ENCODE data around the gene PDE4D. TPM values are rescaled to one million over a fixed set of nuclear protein-coding genes. Genes with fewer than 3 reads are reported as not detected.

Gene PDE4D
- total and polyA plus RNA-seq, 11 donors, result 5.2 to 68.3 (median 42.1) TPM

GRCh38 chr5:59081693-59082092, 811.8 kb downstream of the PDE4D start:
- H3K36me3 ChIP-seq, result no peaks in the 10 kb centered on the region
- 97 to 100% (median 100%) methylated on average over 1 of the region's 1 CpG for WGBS, 4 donors
- H3K9me3 ChIP-seq, result no peaks in the 10 kb centered on the region
- no peak for ATAC-seq
- intact Hi-C loops (cut with DNase I), result no loop called here
- no peaks in the 10 kb centered on the region for H3K27me3 ChIP-seq
- DNase-seq, result no peak
- H3K4me3 ChIP-seq, result no peak overlapping the region
- H3K4me1 ChIP-seq, result peaks cover 0 to 9% (median 0%) of the 10 kb centered on the region in 12 donors
- no peak for TF ChIP-seq POLR2A (IDR thresholded peaks at IDR 0.05)
- TF ChIP-seq, protein P1, sequence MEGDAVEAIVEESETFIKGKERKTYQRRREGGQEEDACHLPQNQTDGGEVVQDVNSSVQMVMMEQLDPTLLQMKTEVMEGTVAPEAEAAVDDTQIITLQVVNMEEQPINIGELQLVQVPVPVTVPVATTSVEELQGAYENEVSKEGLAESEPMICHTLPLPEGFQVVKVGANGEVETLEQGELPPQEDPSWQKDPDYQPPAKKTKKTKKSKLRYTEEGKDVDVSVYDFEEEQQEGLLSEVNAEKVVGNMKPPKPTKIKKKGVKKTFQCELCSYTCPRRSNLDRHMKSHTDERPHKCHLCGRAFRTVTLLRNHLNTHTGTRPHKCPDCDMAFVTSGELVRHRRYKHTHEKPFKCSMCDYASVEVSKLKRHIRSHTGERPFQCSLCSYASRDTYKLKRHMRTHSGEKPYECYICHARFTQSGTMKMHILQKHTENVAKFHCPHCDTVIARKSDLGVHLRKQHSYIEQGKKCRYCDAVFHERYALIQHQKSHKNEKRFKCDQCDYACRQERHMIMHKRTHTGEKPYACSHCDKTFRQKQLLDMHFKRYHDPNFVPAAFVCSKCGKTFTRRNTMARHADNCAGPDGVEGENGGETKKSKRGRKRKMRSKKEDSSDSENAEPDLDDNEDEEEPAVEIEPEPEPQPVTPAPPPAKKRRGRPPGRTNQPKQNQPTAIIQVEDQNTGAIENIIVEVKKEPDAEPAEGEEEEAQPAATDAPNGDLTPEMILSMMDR (IDR thresholded peaks at IDR 0.05), result no peak
- peak overlapping the region in 1 of 12 donors; percentile 28 for H3K27ac ChIP-seq

DNA sequence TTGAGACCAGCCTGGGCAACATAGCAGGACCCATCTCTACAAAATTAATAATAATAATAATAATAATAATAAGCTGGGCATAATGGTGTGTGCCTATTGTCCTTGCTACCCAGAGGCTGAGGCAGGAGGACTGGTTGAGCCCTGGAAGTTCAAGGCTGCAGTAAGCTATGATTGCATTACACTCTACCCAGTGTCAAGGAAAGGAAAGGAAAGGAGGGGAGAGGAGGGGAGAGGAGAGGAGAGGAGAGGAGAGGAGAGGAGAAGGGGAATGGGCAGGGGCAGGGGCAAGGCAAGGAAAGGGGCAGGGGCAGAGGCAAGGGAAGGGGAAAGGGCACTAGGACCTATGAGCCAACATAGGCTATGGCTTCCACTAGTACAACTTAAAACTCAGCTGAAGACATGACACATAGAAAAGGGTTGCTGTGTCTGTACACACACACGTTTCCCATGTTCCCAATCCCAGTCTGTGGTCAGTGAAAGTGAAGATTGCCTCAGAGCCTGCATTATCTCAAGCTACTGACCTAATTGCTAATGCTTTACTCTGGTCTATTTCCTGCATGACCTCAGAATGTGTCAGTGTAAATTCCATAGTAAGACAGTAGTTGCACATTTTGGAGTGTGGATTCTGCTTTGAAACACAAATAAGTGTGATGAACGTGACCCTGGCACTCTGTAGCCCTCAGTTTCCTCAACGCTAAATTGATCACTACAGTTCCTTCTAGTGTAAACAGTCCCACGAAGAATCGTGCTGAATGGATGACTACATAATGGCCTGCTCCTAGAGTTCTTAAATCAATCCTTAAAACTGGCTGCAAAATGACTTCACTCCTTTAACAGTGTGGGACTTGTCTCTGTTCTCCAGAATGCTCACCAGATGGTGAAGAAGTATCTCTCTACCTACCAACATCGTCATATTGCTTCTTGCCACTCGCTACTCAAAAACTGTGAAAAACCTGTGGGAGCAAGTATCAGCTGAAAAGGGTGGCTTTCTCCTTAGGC, 813.6 kb downstream of the PDE4D start:
- intact Hi-C loops (cut with DNase I), result no loop called here
- ATAC-seq (peak; percentile 78 to 99 (median 94)), DNase-seq (peak in 1 of 5 donors; percentile 34)
- H3K4me1 ChIP-seq, result peaks cover 0 to 9% (median 0%) of the 10 kb centered on the region in 12 donors
- H3K27me3 ChIP-seq, result no peaks in the 10 kb centered on the region
- no peaks in the 10 kb centered on the region for H3K36me3 ChIP-seq
- no peak overlapping the region for H3K4me3 ChIP-seq
- WGBS, 4 donors, result 53 to 66% (median 57%) methylated on average over 7 of the region's 7 CpGs
- peak overlapping the region in 5 of 12 donors; percentile 3 to 64 (median 53) for H3K27ac ChIP-seq
- TF ChIP-seq POLR2A (IDR thresholded peaks at IDR 0.05), result no peak
- TF ChIP-seq, protein P1 (IDR thresholded peaks at IDR 0.05), result no peak
- no peaks in the 10 kb centered on the region for H3K9me3 ChIP-seq

- Histone ChIP-seq H3K4me3 (no peak overlapping the region), H3K36me3 (no peaks in the 10 kb centered on the region), H3K27me3 (no peaks in the 10 kb centered on the region), H3K9me3 (no peaks in the 10 kb centered on the region), H3K4me1 (peaks cover 0 to 8% (median 0%) of the 10 kb centered on the region in 12 donors), H3K27ac (no peak overlapping the region)
- 92 to 96% (median 95%) methylated on average over 12 of the region's 12 CpGs for WGBS, 4 donors
- intact Hi-C loops (cut with DNase I), result no loop called here
- no peak for ATAC-seq
- no peak for TF ChIP-seq POLR2A (IDR thresholded peaks at IDR 0.05)
- TF ChIP-seq, protein P1 (IDR thresholded peaks at IDR 0.05), result no peak
- DNase-seq, result no peak
Observed at GRCh38 chr5:59071755-59072549, 821.6 kb downstream of the PDE4D start.

Data from heart left ventricle (tissue), 16 donors.